Rectal smooth muscle tissue (tissue), 1 donor: ENCODE results near the gene C11orf68.

Experiments
- H3K27ac ChIP-seq: one replicate; pipeline ENCODE4 v1.7.0; 2013; ENCODE audit warnings: low read depth, low read length, inconsistent platforms
- H3K27me3 ChIP-seq: one replicate; pipeline ENCODE4 v1.7.0; 2013; ENCODE audit warnings: low read length; ENCODE audit not compliant: control insufficient read depth, insufficient read depth
- H3K36me3 ChIP-seq: one replicate; pipeline ENCODE4 v1.7.0; 2013; ENCODE audit warnings: low read length; ENCODE audit not compliant: control insufficient read depth, insufficient read depth
- H3K4me1 ChIP-seq: one replicate; pipeline ENCODE4 v1.7.0; 2013; ENCODE audit warnings: low read length; ENCODE audit not compliant: control insufficient read depth, insufficient read depth
- H3K4me3 ChIP-seq: one replicate; pipeline ENCODE4 v1.7.0; 2013; ENCODE audit warnings: low read length
- H3K9ac ChIP-seq: one replicate; pipeline ENCODE4 v1.7.0; 2013; ENCODE audit warnings: low read length

C11orf68 gene

DNA sequence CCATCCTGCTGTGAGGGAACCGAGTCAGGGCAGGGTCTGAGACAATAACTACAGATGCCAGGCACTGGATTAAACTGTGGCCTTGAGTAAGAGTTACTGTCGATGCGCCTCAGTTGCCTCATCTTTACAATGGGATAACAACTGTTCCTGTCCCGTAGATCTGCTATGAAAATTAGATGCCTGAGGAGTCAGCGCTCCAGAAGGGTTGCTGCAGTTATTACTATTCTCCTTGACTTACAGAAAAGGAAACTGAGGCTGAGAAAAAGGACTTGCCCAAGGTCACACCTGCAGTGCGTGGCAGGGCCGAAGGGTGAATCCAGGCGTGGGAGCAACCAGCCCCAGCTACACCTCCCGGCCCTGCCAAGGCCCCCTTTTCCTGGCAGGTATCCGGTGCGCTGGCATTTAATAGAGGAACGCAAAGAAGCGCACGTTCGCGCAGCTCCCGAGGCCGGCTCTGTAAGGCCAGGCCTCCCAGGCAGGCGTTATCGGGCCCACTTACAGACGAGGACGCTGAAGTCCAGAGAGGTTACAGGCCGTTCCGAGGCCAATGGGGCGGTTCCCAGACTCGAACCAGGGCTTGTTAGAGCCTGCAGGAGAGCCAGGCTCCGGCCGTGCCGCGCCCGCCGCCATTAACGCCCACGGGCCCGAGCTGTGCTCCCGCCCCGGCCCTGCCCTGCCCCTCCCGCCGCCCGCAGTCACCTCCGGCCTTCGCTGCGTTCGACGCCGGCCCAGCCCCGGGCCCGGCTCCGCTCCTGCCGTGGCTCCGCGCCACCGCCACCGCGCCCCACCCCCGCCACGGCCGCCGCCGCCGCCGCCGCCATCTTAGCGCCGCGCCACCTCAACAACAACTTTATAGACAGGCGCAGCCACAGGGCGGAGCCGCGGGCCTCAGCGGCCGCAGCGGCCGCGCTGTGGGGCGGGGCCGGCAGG, at the start of gene C11orf68:
TSS of gene C11orf68 (minus strand) at position 852 of the 930 bp plus-strand sequence. CDS start at position 821, 31 bp downstream.
- peaks cover 9% of the 10 kb centered on the region for H3K36me3 ChIP-seq
- H3K4me1 ChIP-seq: peaks cover 33% of the 10 kb centered on the region
- peak within 1 kb of the TSS; percentile 97 for H3K4me3 ChIP-seq
- H3K9ac ChIP-seq: peak within 1 kb of the TSS; percentile 70
- peak within 1 kb of the TSS; percentile 94 for H3K27ac ChIP-seq
- no peaks in the 10 kb centered on the region for H3K27me3 ChIP-seq

DNA sequence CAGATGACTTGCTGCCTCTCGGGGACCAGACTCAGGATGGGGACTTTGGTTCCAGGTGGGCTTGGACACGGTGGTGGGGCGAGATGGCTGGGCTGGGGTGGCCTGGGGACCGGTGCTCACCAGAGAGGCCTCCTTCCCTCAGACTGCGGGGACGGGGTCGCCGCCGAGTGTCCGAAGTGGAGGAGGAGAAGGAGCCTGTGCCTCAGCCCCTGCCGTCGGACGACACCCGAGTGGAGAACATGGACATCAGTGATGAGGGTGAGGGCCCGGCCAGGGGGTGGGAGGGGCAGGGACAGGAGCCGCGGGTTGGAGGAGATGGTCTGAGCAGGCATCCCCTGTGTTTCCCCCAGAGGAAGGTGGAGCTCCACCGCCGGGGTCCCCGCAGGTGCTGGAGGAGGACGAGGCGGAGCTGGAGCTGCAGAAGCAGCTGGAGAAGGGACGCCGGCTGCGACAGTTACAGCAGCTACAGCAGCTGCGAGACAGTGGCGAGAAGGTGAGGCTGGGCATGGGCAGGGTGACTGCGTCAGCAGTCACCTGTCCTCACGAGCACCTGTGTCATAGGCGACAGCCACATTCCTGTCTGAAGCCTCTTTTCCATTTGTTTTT, 48.6 kb upstream of the C11orf68 start:
- Histone ChIP-seq H3K4me3 (no peak overlapping the region), H3K9ac (no peak overlapping the region), H3K36me3 (peaks cover 43% of the 10 kb centered on the region), H3K4me1 (peaks cover 11% of the 10 kb centered on the region), H3K27me3 (no peaks in the 10 kb centered on the region), H3K27ac (no peak overlapping the region)

DNA sequence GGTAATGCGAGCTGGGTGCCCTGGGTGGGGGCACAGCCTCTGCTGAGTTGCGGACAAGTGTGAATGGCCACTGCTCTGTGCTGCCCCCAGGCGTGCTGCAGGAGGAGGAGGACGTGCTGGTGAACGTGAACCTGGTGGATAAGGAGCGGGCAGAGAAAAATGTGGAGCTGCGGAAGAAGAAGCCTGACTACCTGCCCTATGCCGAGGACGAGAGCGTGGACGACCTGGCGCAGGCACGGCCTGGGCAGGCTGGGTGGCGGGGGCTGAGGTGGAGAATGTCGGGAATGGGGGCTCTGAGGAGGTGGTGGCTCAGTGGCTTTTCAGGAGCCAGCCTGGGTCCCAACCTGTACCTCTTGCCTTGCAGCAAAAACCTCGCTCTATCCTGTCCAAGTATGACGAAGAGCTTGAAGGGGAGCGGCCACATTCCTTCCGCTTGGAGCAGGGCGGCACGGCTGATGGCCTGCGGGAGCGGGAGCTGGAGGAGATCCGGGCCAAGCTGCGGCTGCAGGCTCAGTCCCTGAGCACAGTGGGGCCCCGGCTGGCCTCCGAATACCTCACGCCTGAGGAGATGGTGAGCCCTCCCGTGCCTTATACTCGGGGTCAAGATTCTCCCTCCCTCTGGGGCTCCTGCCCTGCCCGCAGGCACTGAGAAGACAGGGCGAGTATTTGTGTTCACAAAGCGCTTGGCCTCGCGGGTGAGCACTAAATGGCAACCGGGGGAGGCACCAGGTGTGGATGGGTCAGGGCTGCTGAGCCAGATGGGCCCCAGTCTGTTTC, 47.3 kb upstream of the C11orf68 start:
- no peak overlapping the region for H3K27ac ChIP-seq
- H3K4me1 ChIP-seq: peaks cover 14% of the 10 kb centered on the region
- H3K9ac ChIP-seq: no peak overlapping the region
- peaks cover 43% of the 10 kb centered on the region for H3K36me3 ChIP-seq
- H3K4me3 ChIP-seq: no peak overlapping the region
- H3K27me3 ChIP-seq: no peaks in the 10 kb centered on the region

DNA sequence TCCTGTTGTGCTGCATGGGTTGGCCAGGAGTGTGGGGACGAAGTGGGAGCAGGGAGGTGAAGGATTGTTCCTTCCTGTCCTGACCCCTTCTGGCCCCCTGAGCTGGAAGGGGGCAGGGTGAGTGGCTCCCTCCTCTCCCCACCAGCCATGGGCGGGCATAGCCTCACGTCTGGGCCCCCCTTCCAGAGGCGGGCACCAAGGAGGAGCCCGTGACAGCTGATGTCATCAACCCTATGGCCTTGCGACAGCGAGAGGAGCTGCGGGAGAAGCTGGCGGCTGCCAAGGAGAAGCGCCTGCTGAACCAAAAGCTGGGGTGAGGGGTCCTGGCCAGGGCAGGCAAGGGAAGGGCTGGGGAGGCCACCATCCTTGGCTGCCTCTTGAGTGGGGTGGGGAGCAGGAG, 46.0 kb upstream of the C11orf68 start:
- peaks cover 43% of the 10 kb centered on the region for H3K36me3 ChIP-seq

DNA sequence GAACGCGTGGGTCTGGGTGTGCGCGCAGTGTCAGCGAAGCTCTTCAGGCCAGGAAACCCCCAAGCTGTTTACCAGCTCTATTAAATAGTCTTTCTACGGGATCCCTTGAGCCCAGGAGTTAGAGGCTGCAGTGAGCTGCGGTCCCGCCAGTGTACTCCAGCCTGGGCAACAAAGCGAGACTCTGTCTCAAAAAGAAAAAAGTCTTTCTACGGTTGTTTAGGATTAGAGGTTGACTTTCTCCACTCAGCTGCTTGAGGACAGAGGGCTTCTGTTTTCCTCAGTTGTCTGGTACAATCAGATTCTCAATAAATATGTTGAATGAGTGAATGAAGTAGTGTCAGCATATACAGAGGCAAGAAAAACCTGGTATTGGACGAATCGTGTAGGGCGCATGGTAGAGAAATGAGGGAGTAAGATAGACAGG, 43.3 kb upstream of the C11orf68 start:
- H3K4me1 ChIP-seq: peaks cover 14% of the 10 kb centered on the region
- H3K36me3 ChIP-seq: peaks cover 33% of the 10 kb centered on the region
- peak overlapping the region; percentile 94 for H3K4me3 ChIP-seq
- H3K27ac ChIP-seq: peak overlapping the region; percentile 94
- peak overlapping the region; percentile 53 for H3K9ac ChIP-seq
- no peaks in the 10 kb centered on the region for H3K27me3 ChIP-seq

More for the DNA sequence above, 46.0 kb upstream of the C11orf68 start:
- no peak overlapping the region for H3K4me3 ChIP-seq
- H3K27me3 ChIP-seq: no peaks in the 10 kb centered on the region
- H3K4me1 ChIP-seq: peaks cover 14% of the 10 kb centered on the region
- H3K9ac ChIP-seq: no peak overlapping the region
- no peak overlapping the region for H3K27ac ChIP-seq

DNA sequence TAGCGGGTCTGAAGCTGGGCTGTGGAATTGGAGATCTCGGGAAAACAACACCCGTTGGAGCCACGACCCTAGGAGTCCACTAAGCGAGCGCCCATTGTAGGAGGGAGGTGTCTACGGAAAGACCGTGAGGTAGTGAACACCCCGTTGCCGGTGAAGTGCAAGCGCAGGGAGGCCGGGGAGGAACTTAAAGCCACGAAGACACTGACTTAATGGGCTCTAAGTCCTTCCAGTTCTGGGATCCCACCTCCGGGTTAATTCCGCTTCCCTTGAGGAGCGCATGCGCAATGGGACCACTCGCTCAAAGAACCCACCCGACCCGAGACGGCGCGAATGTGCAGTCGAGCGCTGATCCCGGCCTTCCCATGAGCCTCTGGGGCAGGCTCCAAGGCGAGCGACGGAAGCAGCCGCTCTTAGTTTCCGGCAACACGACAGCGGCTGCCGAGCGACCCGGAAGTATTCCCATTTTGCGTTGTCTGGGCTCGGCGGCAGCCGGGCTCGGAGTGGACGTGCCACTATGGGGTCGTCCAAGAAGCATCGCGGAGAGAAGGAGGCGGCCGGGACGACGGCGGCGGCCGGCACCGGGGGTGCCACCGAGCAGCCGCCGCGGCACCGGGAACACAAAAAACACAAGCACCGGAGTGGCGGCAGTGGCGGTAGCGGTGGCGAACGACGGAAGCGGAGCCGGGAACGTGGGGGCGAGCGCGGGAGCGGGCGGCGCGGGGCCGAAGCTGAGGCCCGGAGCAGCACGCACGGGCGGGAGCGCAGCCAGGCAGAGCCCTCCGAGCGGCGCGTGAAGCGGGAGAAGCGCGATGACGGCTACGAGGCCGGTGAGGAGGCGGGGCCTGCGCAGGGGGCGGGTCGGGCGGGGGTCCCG, 42.6 kb upstream of the C11orf68 start, which contains the start of gene SART1:
TSS of gene SART1 (plus strand) at position 468 of the 874 bp plus-strand sequence. CDS start at position 515, 47 bp downstream.
- peaks cover 14% of the 10 kb centered on the region for H3K4me1 ChIP-seq
- H3K27me3 ChIP-seq: no peaks in the 10 kb centered on the region
- H3K9ac ChIP-seq: peak within 1 kb of the TSS; percentile 90
- peak within 1 kb of the TSS; percentile 94 for H3K4me3 ChIP-seq
- peaks cover 26% of the 10 kb centered on the region for H3K36me3 ChIP-seq
- H3K27ac ChIP-seq: peak within 1 kb of the TSS; percentile 94

DNA sequence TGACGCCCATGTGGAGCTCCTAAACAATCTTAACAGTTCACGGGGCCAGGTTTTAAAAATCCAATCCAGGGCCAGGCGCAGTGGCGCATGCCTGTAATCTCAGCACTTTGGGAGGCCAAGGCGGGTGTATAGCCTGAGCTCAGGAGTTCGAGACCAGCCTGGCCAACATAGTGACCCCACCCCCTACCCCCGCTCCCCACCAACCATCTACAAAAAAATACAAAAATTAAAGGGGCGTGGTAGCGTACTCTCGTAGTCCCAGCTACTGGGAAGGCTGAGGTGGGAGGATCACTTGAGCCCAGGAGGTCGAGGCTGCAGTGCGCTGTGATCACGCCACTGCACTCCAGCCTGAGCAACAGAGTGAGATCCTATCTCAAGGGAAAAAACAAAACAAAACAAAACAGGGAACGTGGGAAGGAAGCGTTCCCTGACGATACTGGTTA, 42.0 kb upstream of the C11orf68 start:
- Histone ChIP-seq H3K27me3 (no peaks in the 10 kb centered on the region), H3K9ac (peak overlapping the region; percentile 78), H3K4me3 (peak overlapping the region; percentile 94), H3K4me1 (peaks cover 14% of the 10 kb centered on the region), H3K36me3 (peaks cover 20% of the 10 kb centered on the region), H3K27ac (peak overlapping the region; percentile 94)

DNA sequence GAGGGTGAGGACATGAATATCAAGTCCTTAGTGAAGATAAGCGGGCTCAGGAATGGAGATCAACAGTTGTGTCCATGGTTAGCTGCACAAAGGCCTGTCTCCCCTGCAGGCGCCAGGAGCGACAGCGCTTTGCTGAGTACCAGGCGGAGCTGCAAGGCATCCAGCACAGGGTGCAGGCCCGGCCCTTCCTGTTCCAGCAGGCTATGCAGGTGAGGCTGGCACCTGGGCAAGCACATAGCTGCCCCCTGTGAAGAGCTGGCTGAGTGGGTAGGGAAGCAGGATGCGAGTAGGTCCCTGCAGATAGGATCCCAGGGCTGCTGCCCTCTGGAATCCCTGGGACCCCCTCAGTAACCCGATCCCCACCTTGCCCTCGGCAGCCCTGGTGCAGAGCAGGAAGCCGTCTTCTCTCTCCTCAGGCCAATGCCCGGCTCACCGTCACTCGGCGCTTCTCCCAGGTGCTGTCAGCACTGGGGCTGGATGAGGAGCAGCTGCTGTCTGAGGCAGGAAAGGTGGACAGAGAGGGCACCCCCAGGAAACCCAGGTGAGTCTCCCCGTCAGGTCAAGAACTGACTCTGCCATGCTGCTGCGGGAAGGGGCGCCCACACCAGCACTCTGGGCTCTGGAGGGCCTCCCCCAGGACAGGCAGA, 40.0 kb upstream of the C11orf68 start:
- H3K36me3 ChIP-seq: peaks cover 1% of the 10 kb centered on the region
- H3K4me3 ChIP-seq: no peak overlapping the region
- no peak overlapping the region for H3K9ac ChIP-seq

DNA sequence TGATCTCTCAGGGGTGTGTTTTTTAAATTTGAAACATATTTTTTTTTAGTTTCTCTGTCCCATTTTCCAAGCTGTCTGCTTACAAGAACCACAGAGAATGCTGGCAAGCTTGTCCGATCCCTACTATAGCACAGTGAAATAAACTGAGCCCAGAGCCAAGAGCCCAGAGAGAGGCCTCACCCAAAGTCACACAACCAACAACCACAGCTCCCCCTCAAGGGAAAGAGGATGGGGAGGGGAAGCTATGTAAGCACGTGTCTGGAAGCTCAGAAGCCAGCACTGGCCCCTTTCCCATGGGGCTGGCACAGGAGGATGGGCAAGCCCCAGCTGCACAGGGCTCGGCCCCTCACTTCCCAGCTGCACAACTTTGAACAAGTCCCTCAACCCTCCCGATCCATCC, 39.4 kb upstream of the C11orf68 start:
- Histone ChIP-seq H3K27ac (no peak overlapping the region), H3K4me1 (peaks cover 11% of the 10 kb centered on the region), H3K9ac (no peak overlapping the region), H3K4me3 (no peak overlapping the region), H3K27me3 (no peaks in the 10 kb centered on the region), H3K36me3 (no peaks in the 10 kb centered on the region)

More for the DNA sequence above, 40.0 kb upstream of the C11orf68 start:
- no peaks in the 10 kb centered on the region for H3K27me3 ChIP-seq
- H3K4me1 ChIP-seq: peaks cover 13% of the 10 kb centered on the region
- no peak overlapping the region for H3K27ac ChIP-seq

DNA sequence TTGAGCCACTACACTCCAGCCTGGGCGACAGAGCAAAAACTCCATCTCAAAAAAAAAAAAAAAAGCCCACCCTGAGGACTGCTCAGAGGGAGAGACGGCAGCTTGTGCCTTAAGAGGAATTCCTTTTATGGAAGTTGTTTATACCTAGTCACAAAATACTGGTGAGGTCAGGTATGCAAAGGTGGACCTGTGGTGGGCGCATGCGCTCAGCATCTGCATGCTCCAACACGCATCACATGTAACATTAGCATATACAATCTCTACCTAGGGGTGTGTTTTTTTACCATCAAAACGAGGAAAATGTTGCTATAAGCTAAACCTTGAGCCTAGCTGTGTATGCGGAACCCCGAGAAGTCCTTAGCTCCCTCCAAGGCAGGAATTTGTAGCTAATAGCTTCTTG, 35.9 kb upstream of the C11orf68 start:
- Histone ChIP-seq H3K4me3 (no peak overlapping the region), H3K9ac (no peak overlapping the region)

DNA sequence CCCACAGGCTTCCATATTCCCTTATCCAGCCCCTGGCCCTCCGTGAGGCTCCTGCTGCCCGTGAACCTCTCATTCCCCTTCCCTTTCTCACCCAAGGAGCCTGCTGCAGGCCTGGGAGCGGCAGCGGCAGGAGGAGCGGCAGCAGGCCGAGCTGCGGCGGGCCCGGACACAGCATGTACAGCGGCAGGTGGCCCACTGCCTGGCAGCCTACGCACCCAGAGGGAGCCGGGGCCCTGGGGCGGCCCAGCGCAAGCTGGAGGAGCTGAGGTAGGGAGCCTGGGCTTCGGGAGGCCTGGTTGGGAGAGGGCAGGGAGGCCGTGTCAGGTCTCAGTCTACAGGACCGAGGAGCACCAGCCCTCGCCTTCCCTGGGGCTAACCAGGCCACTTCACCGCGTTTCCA, 34.6 kb upstream of the C11orf68 start:
- H3K4me1 ChIP-seq: no peaks in the 10 kb centered on the region
- H3K36me3 ChIP-seq: no peaks in the 10 kb centered on the region
- H3K27ac ChIP-seq: no peak overlapping the region
- no peak overlapping the region for H3K9ac ChIP-seq
- no peaks in the 10 kb centered on the region for H3K27me3 ChIP-seq
- H3K4me3 ChIP-seq: no peak overlapping the region

More for the DNA sequence above, 35.9 kb upstream of the C11orf68 start:
- no peaks in the 10 kb centered on the region for H3K4me1 ChIP-seq
- H3K27ac ChIP-seq: no peak overlapping the region
- H3K36me3 ChIP-seq: no peaks in the 10 kb centered on the region
- no peaks in the 10 kb centered on the region for H3K27me3 ChIP-seq
